ENCODE results near the gene PROSER2. TPM values are rescaled to one million over a fixed set of nuclear protein-coding genes. Genes with fewer than 3 reads are reported as not detected.

The PROSER2 gene
- polyA plus RNA-seq, 3 donors = 1.2 to 2.2 (median 2.0) TPM

GRCh38 chr10:11876805-11877590, 53.8 kb downstream of the PROSER2 start:
- Histone ChIP-seq H3K4me3 (replicated peaks in 1 of 3; ENCODE audit: low read depth in 2 of 3, low read length in 3 of 3) (no peak overlapping the region), H3K4me1 (ENCODE audit: control insufficient read depth in 1 of 2, insufficient read depth in 2 of 2, low read length in 2 of 2) (peaks cover 6 to 9% of the 10 kb centered on the region in 2 donors), H3K9me3 (replicated peaks in 1 of 2; ENCODE audit: control insufficient read depth in 1 of 2, insufficient read depth in 1 of 2, low read length in 2 of 2) (no peaks in the 10 kb centered on the region), H3K4me2 (replicated peaks; ENCODE audit: extremely low read depth, low read length, poor library complexity, severe bottlenecking) (no peak overlapping the region), H4K20me1 (ENCODE audit: insufficient read depth, low read length) (no peaks in the 10 kb centered on the region), H3K27me3 (ENCODE audit: control insufficient read depth in 2 of 2, insufficient read depth in 2 of 2, low read length in 2 of 2) (no peaks in the 10 kb centered on the region), H3K27ac (ENCODE audit: low read depth in 1 of 2, low read length in 2 of 2) (no peak overlapping the region), H2AFZ (ENCODE audit: insufficient read depth, low read depth, low read length, poor library complexity, severe bottlenecking) (no peak overlapping the region), H3K79me2 (ENCODE audit: insufficient read depth, low read length) (no peaks in the 10 kb centered on the region), H3K36me3 (replicated peaks in 1 of 2; ENCODE audit: control insufficient read depth in 1 of 2, insufficient read depth in 2 of 2, low read length in 2 of 2) (no peaks in the 10 kb centered on the region), H3K9ac (ENCODE audit: insufficient read depth, low read length, poor library complexity, severe bottlenecking) (no peak overlapping the region)
- Mint-ChIP-seq H3K4me3 (no peak overlapping the region), H3K27ac (no peak overlapping the region), H3K36me3 (no peaks in the 10 kb centered on the region), H3K4me1 (peaks cover 9% of the 10 kb centered on the region), H3K27me3 (ENCODE audit: low read depth in 3 of 3) (peaks cover 0 to 4% (median 0%) of the 10 kb centered on the region in 3 donors), H3K9me3 (peaks cover 0 to 3% (median 0%) of the 10 kb centered on the region in 7 donors)
- intact Hi-C loops (cut with micrococcal nuclease) = no loop called here
- WGBS (ENCODE audit: insufficient coverage) = 82% methylated on average over 16 of the region's 19 CpGs
- DNase-seq = no peak
- no peak for TF ChIP-seq CTCF (IDR thresholded peaks at IDR 0.05)

GRCh38 chr10:11877591-11877905, 54.4 kb downstream of the PROSER2 start:
- intact Hi-C loops (cut with micrococcal nuclease) = no loop called here
- H3K27me3 Mint-ChIP-seq (ENCODE audit: low read depth in 3 of 3) = peaks cover 0 to 4% (median 0%) of the 10 kb centered on the region in 3 donors
- Histone ChIP-seq H3K4me3 (replicated peaks in 1 of 3; ENCODE audit: low read depth in 2 of 3, low read length in 3 of 3) (no peak overlapping the region), H3K4me2 (replicated peaks; ENCODE audit: extremely low read depth, low read length, poor library complexity, severe bottlenecking) (no peak overlapping the region), H2AFZ (ENCODE audit: insufficient read depth, low read depth, low read length, poor library complexity, severe bottlenecking) (no peak overlapping the region), H3K27ac (ENCODE audit: low read depth in 1 of 2, low read length in 2 of 2) (no peak overlapping the region), H3K9ac (ENCODE audit: insufficient read depth, low read length, poor library complexity, severe bottlenecking) (no peak overlapping the region), H3K4me1 (ENCODE audit: control insufficient read depth in 1 of 2, insufficient read depth in 2 of 2, low read length in 2 of 2) (peaks cover 6 to 9% of the 10 kb centered on the region in 2 donors), H3K27me3 (ENCODE audit: control insufficient read depth in 2 of 2, insufficient read depth in 2 of 2, low read length in 2 of 2) (no peaks in the 10 kb centered on the region), H3K36me3 (replicated peaks in 1 of 2; ENCODE audit: control insufficient read depth in 1 of 2, insufficient read depth in 2 of 2, low read length in 2 of 2) (no peaks in the 10 kb centered on the region), H3K79me2 (ENCODE audit: insufficient read depth, low read length) (no peaks in the 10 kb centered on the region), H3K9me3 (replicated peaks in 1 of 2; ENCODE audit: control insufficient read depth in 1 of 2, insufficient read depth in 1 of 2, low read length in 2 of 2) (no peaks in the 10 kb centered on the region), H4K20me1 (ENCODE audit: insufficient read depth, low read length) (no peaks in the 10 kb centered on the region)
- WGBS (ENCODE audit: insufficient coverage) = 96% methylated on average over 12 of the region's 13 CpGs
- TF ChIP-seq CTCF (IDR thresholded peaks at IDR 0.05) = no peak
- H3K4me1 Mint-ChIP-seq = peaks cover 9% of the 10 kb centered on the region
- H3K4me3 Mint-ChIP-seq = no peak overlapping the region
- no peaks in the 10 kb centered on the region for H3K36me3 Mint-ChIP-seq
- H3K9me3 Mint-ChIP-seq = peaks cover 0 to 3% (median 0%) of the 10 kb centered on the region in 7 donors
- no peak for DNase-seq
- no peak overlapping the region for H3K27ac Mint-ChIP-seq

Data from CD14-positive monocyte (primary cell).